MCF 10A (cell line): ENCODE data around the gene TMCC1. TPM values are rescaled to one million over a fixed set of nuclear protein-coding genes. Genes with fewer than 3 reads are reported as not detected.
A peak's percentile ranks its signal among the peaks of the same experiment; 100 is the strongest.

Experiments
- BruUV-seq: library from RNA; stranded (reverse); fragments of 400-500 nt; replicated peaks from 2 replicates; lab custom pipeline; 2021; lab: Mats Ljungman, UMichigan
- CTCF ChIA-PET: fragments of 300-600 bp; sonication (Branson Sonifier 250); formaldehyde crosslinking; extraction: SDS; loops from one replicate; lab custom pipeline; 2021; ENCODE audit warnings: antibody characterized with exemption, inconsistent platforms; lab: Yijun Ruan, JAX
- POLR2A ChIA-PET: fragments of 300-600, 350-650 bp; sonication (Branson Sonifier 250); formaldehyde crosslinking; extraction: SDS; loops from one replicate; lab custom pipeline; 2020; ENCODE audit warnings: antibody characterized with exemption, inconsistent platforms; lab: Yijun Ruan, JAX
- DNase-seq: peaks from one replicate; pipeline ENCODE4 v3.0.0-alpha.2; 2018; ENCODE audit not compliant: unreplicated experiment
- H3K27ac Mint-ChIP-seq: one replicate; pipeline ENCODE4 v1.8.0; 2022; ENCODE audit warnings: mild to moderate bottlenecking, low read depth, mixed read lengths; ENCODE audit not compliant: unreplicated experiment
- H3K27me3 Mint-ChIP-seq: one replicate; pipeline ENCODE4 v1.8.0; 2022; ENCODE audit warnings: mixed read lengths; ENCODE audit not compliant: insufficient read depth, unreplicated experiment
- H3K36me3 Mint-ChIP-seq: one replicate; pipeline ENCODE4 v1.8.0; 2022; ENCODE audit warnings: mild to moderate bottlenecking, moderate library complexity, mixed read lengths; ENCODE audit not compliant: insufficient read depth, unreplicated experiment
- H3K4me1 Mint-ChIP-seq: one replicate; pipeline ENCODE4 v1.8.0; 2022; ENCODE audit warnings: mixed read lengths; ENCODE audit not compliant: insufficient read depth, unreplicated experiment
- H3K4me3 Mint-ChIP-seq: one replicate; pipeline ENCODE4 v1.8.0; 2022; ENCODE audit warnings: mild to moderate bottlenecking, moderate library complexity, mixed read lengths; ENCODE audit not compliant: unreplicated experiment
- H3K9me3 Mint-ChIP-seq: one replicate; pipeline ENCODE4 v1.8.0; 2022; ENCODE audit warnings: mixed read lengths; ENCODE audit not compliant: unreplicated experiment
- intact Hi-C: fragments of 100-400 bp; cut with micrococcal nuclease; formaldehyde crosslinking; loops from 2 replicates; pipeline ENCODE4 v1.14.1; 2022
- total RNA-seq: library from RNA; stranded (reverse); gene quantifications from 2 replicates; pipeline ENCODE4 v1.2.3, GENCODE V29; 2022
- TF ChIP-seq, protein P1 (sequence below): fragments of 200-600 bp; IDR thresholded peaks from one replicate; pipeline ENCODE4 v1.8.0; 2022; ENCODE audit warnings: antibody characterized with exemption, mild to moderate bottlenecking; ENCODE audit not compliant: unreplicated experiment

Gene TMCC1
- total RNA-seq, 1 experiment from 2014 or later: 31.2 TPM

DNA sequence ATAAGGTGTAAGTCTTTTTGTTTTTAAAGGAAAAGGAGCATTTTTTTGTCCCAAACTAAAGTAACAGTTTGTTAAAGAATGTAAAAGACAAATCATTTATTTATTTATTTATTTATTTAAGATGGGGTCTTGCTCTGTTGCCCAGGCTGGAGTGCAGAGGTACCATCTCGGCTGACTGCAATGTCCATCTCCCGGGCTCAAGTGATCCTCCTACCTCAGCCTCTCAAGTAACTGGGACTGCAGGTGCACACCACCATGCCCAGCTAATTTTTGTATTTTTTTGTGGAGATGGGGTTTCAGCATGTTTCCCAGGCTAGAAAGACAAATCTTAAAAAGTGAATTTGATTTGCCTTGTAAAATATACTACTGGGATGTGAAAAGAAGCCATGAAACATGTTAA, 200.8 kb downstream of the TMCC1 start:
- Mint-ChIP-seq H3K36me3 (peaks cover 5% of the 10 kb centered on the region), H3K27ac (no peak overlapping the region), H3K9me3 (peaks cover 7% of the 10 kb centered on the region), H3K4me3 (no peak overlapping the region), H3K27me3 (no peaks in the 10 kb centered on the region), H3K4me1 (peaks cover 41% of the 10 kb centered on the region)
- TF ChIP-seq, protein P1, sequence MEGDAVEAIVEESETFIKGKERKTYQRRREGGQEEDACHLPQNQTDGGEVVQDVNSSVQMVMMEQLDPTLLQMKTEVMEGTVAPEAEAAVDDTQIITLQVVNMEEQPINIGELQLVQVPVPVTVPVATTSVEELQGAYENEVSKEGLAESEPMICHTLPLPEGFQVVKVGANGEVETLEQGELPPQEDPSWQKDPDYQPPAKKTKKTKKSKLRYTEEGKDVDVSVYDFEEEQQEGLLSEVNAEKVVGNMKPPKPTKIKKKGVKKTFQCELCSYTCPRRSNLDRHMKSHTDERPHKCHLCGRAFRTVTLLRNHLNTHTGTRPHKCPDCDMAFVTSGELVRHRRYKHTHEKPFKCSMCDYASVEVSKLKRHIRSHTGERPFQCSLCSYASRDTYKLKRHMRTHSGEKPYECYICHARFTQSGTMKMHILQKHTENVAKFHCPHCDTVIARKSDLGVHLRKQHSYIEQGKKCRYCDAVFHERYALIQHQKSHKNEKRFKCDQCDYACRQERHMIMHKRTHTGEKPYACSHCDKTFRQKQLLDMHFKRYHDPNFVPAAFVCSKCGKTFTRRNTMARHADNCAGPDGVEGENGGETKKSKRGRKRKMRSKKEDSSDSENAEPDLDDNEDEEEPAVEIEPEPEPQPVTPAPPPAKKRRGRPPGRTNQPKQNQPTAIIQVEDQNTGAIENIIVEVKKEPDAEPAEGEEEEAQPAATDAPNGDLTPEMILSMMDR: no peak
- ChIA-PET POLR2A (interaction anchor here (0.7 to 1.1 kb wide), 2 partner anchors 31 to 117 kb away, joined by 3 to 5 read pairs; no protein-coding TSS in a partner anchor), CTCF (interaction anchor here (0.6 kb wide), 1 partner anchor 118 kb away, joined by 3 read pairs; no protein-coding TSS in a partner anchor)
- BruUV-seq: no TSS peak
- intact Hi-C loops: no loop called here
- no peak for DNase-seq

DNA sequence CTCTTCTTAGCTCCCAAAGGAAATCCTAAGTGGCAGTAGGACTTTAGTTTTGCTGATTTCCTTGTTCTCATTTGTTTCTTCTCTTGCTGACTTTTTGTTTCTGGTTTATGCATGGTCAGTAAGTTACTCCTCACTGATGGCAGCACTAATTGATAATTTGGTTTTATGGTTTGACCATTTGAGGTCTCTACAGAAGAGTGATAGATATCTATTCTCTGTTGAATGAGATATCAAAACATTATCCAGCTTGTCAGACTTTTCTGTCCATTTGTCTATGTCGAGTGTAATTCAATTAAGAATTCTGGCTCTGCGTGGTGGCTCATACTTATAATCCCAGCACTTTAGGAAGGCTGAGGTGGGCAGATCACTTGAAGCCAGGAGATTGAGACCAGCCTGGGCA, 202.5 kb downstream of the TMCC1 start:
- H3K27me3 Mint-ChIP-seq: no peaks in the 10 kb centered on the region
- no TSS peak for BruUV-seq
- intact Hi-C loops: no loop called here
- peaks cover 1% of the 10 kb centered on the region for H3K9me3 Mint-ChIP-seq
- DNase-seq: no peak
- ChIA-PET POLR2A (interaction anchor here (0.7 to 2.2 kb wide), 4 partner anchors 13 to 144 kb away, joined by 3 to 10 read pairs (median 4); no protein-coding TSS in a partner anchor), CTCF (interaction anchor here (0.6 to 1.2 kb wide), 5 partner anchors 11 to 688 kb away, joined by 3 to 4 read pairs (median 3); no protein-coding TSS in a partner anchor)
- H3K27ac Mint-ChIP-seq: peak overlapping the region; percentile 47
- peaks cover 5% of the 10 kb centered on the region for H3K36me3 Mint-ChIP-seq
- H3K4me3 Mint-ChIP-seq: no peak overlapping the region
- TF ChIP-seq, protein P1: no peak
- H3K4me1 Mint-ChIP-seq: peaks cover 44% of the 10 kb centered on the region

DNA sequence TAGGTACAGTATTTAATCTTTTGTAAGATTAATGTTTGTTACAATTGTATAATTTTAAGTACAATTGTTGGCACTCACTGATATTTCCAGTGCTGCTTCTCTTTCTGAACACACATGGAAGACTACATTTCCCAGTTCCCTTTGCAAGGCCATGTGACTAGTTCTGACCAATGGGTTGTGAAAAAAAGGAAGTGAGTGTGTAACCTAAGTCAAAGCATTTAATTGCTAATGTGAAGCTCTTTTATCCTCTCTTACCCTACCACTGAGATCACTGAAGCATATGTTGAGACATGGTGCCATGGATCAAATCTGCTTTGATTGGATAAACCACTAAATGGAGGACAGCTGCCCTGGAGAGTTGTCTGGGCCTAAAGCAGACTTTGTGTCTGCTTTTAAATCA, 203.1 kb downstream of the TMCC1 start:
- H3K27ac Mint-ChIP-seq: peak overlapping the region; percentile 47
- POLR2A ChIA-PET: interaction anchor here (1.0 to 2.2 kb wide), 3 partner anchors 13 to 84 kb away, joined by 3 to 10 read pairs (median 5); no protein-coding TSS in a partner anchor
- no TSS peak for BruUV-seq
- CTCF ChIA-PET: interaction anchor here (0.8 to 0.9 kb wide), 2 partner anchors 11 to 118 kb away, joined by 3 read pairs; no protein-coding TSS in a partner anchor
- no peak overlapping the region for H3K4me3 Mint-ChIP-seq
- peak; percentile 71 for DNase-seq
- peaks cover 40% of the 10 kb centered on the region for H3K4me1 Mint-ChIP-seq
- H3K27me3 Mint-ChIP-seq: no peaks in the 10 kb centered on the region
- peaks cover 5% of the 10 kb centered on the region for H3K36me3 Mint-ChIP-seq
- TF ChIP-seq, protein P1: no peak
- intact Hi-C loops: no loop called here
- H3K9me3 Mint-ChIP-seq: no peaks in the 10 kb centered on the region

DNA sequence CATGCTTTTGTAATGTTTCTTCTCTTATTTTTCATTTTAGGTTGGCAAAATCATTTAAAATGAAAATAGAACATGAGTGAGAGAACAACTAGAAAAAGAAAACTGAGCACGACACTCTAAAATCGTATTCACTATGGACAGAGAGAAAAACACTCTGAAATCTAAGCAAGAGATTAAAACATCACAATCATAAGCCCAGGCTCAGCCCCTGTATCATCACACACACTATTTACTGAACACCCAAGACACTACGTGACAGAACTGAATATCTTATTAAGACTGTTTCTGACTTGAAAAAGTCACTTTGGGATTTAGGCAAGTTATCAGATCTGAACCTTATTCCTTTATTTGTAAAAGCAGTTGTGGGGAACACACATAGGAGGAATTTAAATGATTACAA, 204.5 kb downstream of the TMCC1 start:
- DNase-seq: no peak
- intact Hi-C loops: no loop called here
- no TSS peak for BruUV-seq
- Mint-ChIP-seq H3K27ac (no peak overlapping the region), H3K36me3 (peaks cover 5% of the 10 kb centered on the region), H3K9me3 (no peaks in the 10 kb centered on the region), H3K27me3 (no peaks in the 10 kb centered on the region), H3K4me1 (peaks cover 39% of the 10 kb centered on the region), H3K4me3 (no peak overlapping the region)
- POLR2A ChIA-PET: interaction anchor here (0.5 to 1.6 kb wide), 3 partner anchors 15 to 26 kb away, joined by 3 to 7 read pairs (median 5); no protein-coding TSS in a partner anchor
- TF ChIP-seq, protein P1: no peak
- CTCF ChIA-PET: interaction anchor here (0.7 to 1.6 kb wide), 5 partner anchors 21 to 197 kb away, joined by 3 to 5 read pairs (median 3); no protein-coding TSS in a partner anchor
